Esophagus muscularis mucosa (tissue), 4 donors: Measurements from ENCODE around the gene LDLRAD3.

Source experiments
- CTCF ChIP-seq, 3 experiments: fragments of 200-600 bp in 2 of 3; fragments of 450-650 bp in 1 of 3; sonication (generic) in 2 of 3; IDR thresholded peaks; one replicate each; pipeline ENCODE4 v1.5.1; 2017 to 2019; ENCODE audit warnings: antibody characterized with exemption in 3 of 3, mild to moderate bottlenecking in 2 of 3, moderate library complexity in 1 of 3
- EP300 ChIP-seq: sonication (generic); formaldehyde crosslinking; IDR thresholded peaks from one replicate; pipeline ENCODE4 v1.6.1; 2017; ENCODE audit warnings: antibody characterized with exemption
- POLR2A ChIP-seq: fragments of 450-650 bp; IDR thresholded peaks from one replicate; pipeline ENCODE4 v1.6.1; 2017; ENCODE audit warnings: antibody characterized with exemption, moderate library complexity, mild to moderate bottlenecking, low read depth

- no peak for TF ChIP-seq EP300
- TF ChIP-seq CTCF (IDR thresholded peaks at IDR 0.05), result no peak
- no peak for TF ChIP-seq POLR2A
These were observed 11.8 kb downstream of the LDLRAD3 start for GRCh38 chr11:35955636-35956035.
